Hematopoietic multipotent progenitor cell treated with erythropoietin and hydrocortisone succinate and interleukin-3 and kit ligand, for 8 days (in vitro differentiated cells): Measurements from ENCODE around the gene GDNF.

Source experiments
- DNase-seq: peaks from one replicate; pipeline ENCODE4 v3.0.0-alpha.2; 2015

GDNF gene

DNA sequence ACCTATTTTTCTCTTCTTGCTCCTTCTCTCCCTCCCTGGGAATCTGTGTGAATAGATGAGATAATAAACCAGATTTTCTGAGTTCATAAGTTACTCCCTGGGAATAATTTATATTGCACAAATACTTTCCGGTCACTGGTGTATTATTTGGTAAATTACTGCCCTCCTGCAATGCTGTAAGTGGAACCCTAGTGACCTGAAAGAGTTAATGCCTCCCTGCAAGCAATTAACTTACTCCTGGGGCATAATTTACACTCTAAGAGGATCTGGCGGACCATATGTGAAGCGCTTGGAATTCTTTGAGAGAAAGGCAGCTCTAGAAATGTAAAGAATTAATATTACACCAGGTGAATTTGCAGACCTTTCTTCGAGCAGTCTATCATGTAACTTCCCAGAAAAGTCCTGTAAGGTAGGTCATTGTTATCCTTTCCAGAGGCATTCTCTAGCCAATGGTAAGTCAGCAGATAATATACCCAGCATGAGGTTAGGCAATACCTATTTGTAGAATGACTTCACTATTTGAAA, 7.0 kb upstream of the GDNF start:
- no peak for DNase-seq

DNA sequence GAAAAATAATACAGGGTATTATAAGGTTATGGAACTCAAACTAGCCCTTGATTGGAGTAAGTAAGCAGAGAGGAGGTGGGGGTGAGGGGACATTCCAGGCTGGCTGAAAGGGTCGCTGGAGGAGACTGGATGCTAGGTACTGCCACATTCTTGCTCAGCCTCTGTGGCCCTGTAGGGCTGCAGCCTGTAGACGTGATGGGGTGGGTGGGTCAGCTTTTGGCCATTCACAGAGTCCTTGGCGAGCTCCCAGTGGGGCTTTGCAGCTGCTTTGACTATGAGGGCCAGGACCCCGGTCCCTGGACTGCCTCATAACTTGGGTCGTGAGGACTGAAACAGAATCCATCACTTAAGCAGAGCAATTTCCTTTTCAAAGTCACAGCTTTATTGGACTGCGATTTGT, 4.2 kb upstream of the GDNF start:
- DNase-seq = no peak

DNA sequence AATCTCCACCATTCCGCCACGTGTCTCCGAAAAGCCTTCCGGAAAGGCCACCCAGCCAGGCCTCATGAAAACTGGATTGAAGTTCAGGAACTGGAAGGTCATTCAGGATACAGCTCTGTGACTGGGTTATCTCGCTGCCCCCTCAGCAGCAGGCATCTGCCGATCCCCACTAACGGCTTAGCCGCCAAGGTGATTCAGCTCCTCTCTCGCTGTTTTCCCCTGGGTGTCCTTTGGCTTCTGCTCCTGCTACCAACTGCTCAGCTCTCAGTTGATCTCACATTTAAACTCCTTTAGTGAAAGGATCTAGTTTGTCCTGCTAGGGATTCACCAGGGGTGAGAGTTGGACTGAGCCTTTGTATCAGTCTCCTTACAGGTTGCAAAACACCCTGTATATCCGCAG, 2.2 kb upstream of the GDNF start:
- no peak for DNase-seq

- no peak for DNase-seq
Measured at GRCh38 chr5:37841203-37841602, 1.4 kb upstream of the GDNF start.

- no peak for DNase-seq
Measured at GRCh38 chr5:37840053-37841034, 503 bp upstream of the GDNF start.

GRCh38 chr5:37838933-37839341, 904 bp downstream of the GDNF start:
- no peak for DNase-seq

DNA sequence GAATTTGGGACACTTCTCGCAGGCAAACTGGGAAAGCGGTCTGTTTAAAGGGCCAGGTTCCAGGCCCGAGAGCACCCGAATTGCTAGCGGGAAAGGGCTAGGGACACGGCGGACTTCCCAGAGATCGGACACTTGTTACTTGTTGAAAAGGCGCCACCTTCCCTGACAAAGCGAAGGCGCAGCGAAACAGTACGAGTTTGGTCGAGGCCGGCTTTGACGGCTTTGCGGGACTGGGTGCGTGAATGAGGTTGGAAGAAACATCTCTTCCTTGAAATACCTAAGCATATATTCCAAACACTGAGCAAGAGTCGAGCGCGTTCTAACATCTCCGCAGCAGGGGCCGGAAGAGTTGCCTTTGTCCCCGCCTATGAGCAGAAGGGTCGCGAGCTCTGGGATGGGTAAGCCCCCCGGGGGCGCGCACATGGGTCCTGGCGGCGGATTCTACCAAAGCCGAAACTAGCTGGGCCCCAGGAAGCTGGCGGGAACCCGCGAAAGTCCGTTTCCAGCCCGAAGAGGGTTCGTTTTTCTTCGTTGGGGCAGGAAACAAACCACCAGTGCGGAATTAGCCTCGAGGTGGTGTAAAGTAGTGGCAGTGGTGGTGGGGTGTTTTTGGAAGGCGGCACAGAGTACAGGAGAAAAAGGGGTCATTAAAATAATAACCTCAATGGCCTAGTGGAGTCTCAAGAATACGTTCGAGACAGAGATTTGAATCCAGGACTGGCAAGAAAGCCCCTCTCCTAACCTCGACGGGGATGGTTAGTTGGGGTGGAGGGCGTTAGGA, 1.5 kb downstream of the GDNF start:
- peak; percentile 14 for DNase-seq

DNA sequence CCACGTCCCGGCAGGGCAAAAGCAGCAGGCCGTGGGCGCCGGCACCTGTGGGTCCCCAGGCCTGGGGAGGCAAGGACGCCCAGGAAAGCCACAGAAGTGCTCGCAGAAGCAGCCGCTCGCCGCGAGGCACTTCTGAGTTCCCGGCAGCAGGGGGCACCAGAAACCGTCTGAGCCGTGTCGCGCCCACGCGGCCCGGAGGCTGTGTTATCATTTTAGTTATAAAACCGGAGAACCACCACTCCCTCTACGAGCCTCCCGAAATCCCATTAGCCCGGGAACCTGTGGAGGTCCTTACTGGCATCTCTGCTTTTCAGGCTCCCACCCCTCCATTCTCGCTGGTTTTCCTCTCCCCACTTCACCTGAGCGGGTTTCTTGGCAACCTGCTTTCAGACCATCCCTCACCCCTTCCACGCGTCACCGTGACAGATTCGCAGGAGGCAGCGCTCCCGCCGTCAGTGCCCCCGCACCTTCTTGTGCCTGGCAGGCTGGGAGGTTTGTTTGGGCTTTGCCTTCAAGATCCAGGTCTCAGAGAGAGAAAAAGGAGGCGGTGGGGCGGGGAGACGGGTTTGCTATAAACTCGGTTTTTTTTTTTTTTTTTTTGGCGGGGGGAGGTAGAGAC, 2.3 kb downstream of the GDNF start:
- DNase-seq = peak; percentile 58

DNA sequence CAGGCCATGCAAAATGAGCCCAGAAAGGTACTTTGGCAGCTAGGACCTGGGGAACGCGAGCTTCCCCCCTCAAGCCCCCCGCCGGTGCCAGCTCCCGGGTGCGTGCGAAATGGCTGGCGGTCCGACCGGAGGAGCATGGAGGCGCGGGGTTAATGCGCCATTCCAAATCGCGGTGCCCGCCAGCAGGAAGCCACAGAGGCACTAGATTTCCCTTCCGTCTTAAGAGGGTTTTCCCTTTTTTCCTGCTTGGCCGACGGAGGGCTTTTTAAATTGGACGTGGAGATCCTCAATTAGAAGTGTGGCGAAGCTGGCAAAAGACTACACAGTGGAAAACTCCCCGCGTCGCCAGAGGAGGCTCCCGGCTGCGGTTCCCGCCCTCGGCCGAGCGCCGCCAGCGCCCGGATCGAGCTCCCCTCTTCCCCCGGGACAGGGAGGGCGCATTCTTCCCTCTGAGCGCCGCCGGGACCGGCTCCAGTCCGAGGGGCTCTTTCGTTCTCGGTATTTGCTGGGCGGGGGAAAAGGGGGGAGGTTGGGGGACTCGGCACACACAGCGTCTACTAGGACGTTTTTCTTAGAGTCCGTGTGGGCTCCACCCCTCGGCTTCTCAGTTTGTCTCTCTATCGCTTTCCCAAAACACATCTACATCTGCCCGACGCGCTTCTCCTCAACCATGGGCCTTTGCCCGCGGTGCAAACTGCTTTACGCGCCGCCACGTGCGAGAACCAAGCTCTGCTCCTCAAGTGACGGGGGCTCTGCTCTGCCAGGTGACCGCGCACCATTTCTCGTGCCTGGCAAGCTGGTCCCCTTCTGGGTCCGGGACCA, 3.0 kb downstream of the GDNF start:
- no peak for DNase-seq

- DNase-seq = no peak
Measured at GRCh38 chr5:37836235-37836591, 3.6 kb downstream of the GDNF start.

DNA sequence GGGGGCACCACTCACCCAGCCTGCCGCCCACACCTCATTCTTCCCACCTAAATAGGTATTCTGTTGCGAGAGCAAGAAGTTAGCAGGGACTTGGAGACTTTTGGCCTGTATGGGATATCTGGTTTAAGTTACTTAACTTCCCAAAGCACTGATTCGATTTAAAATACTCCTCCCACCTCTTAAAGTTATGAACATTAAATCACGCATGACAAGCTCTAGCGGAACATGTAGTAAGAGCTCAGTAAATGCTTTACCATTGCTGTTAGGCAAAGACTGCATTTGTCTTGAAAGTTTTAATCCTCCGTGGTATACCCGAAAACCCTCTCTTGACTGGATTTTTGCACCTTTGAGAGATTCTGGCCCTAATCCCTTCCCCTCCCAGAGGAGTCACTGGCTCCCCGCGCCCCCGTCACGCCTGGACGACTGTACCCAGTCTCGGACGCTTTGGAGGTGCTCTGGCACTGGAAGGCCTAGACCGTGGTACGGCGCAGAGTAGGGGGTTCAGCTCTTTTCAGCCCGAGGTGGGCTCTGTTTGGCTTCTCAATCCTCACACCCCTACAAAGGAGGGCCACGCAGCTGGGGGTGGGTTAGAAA, 4.4 kb downstream of the GDNF start:
- no peak for DNase-seq

DNA sequence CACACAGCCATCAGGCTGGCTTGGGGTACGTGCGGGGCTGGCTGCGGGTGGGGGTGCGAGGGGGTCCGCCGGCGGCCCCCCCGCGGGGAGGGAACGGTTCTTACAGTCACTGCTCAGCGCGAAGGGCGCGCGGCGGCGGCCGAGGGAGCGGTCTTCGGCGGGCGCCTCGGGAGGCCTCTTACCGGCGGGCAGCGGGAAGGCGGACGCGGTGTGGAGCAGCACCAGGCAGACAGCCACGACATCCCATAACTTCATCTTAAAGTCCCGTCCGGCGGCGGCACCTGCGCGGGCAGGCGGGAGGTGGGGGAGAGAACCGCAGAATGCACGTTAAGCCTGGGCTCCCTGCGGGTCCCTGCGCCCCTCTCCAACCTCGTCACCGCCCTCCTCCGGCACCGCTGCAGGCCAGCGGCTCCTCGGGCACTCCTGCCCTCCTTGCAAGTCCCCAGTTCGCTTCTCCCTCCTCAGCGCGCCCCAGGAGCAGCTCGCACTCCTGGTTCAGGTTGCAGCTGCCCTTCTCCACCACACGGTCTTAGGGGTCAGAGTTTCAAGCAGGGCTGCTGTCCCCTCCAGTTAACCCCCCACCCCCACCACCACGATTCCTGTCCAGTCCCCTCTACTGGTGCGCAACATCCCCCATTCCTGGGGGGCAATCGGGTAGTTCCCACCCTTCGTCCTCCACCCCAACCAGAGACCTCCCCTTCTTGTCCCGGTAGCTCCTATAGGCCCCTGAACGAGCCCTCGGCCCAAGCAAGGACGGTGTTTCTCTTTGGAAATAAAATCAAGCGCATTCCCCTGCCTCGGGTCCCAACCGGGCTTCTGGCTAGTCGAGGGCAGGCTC, 5.1 kb downstream of the GDNF start:
- DNase-seq = no peak

- DNase-seq = no peak
Measured at GRCh38 chr5:37833990-37834389, 5.9 kb downstream of the GDNF start.

DNA sequence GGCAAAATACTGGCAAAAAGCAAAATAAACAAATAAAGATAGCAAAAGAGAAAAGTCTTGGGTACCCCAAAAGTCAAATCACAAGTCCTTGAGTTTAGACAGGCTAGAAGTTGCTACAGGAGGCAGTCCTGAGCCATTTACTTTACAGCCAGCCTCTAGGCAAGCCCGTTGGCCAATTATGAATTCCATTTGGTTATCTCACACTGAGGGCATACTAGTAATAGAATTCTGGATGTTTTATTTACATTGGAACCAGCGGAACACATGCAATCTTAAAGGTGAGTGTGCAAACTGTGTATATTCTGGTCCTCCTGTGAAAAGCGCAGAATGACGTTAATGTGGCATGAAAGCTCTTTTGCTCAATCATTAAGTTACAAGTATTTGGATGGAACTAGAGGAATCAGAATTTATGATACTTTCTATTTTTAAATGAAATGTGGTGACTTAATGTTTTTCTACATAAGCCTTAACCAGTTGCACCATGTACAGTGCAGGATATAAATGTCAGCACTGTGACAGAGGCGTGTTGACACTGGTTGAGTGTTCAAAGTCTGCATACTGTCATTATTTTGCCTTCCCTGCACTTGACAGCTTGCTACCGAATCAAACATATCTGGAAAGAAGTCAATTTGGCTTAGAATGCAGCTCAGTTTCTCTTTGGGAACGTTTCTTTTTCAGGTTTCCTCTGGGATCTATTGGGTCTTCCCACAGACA, 7.9 kb downstream of the GDNF start:
- DNase-seq = no peak

- DNase-seq = no peak
Measured at GRCh38 chr5:37830348-37830747, 9.5 kb downstream of the GDNF start.

DNA sequence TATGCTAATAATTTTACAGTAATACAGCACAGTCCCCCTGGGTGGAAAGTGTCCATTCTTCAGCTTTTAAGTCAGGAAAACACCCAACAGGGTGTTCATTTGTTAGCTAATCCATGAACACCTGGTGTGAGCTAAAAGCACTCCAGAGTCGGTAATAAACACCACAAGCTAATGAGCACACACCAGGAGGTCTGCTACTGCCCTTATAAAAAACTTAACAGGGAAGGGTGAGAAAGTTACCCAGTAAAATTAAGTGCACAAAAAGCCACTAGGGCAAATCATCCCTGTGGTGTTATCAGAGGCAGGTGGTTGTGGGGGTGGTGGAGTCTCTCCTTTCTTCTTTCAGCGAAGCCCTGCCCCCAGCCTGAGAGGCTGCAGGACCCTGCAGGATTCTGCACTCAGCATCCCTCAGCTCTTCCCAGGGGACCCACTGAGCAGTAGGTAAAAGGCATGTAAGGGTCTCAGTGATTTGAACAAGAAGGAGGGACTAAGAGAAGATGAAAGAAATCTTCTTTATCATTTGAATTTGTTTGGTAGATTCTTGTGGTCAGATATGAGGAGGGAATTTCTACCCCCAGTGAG, 14.4 kb downstream of the GDNF start:
- DNase-seq = no peak

DNA sequence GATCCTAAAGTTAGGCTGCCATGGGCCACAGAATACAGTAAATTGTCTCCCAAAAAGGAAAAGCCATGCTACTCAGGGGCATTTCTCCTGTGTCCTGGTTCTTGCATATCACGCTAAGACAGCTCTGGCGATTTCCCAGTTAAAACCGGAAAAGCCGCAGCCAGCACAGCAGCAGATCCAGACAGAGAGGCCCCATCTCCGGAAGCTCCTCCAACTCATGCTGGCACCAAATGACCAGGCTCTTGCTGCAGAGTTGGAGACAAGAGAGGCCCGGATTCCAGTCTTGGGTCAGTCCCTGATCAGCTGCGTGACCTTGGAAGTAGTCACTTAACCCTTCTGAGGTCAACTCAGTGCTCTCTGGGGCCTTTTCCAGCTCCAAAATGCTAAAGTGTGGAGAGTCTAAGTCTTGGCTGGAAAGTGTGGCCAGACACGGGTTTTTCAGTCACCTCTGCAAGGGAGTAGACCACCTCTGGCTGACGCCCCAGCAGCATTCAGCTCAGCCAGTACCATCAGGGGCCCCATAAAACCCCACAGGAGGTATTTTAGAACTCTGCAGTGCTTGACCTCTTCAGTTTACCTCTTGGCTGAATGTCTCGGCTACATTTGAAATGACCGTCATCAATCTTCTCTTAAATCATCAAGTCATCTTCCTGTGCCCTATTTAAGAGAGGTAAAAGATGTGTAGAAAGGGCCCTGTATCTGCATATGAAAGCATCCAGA, 16.2 kb downstream of the GDNF start:
- no peak for DNase-seq

- no peak for DNase-seq
Measured at GRCh38 chr5:37816883-37817282, 23.0 kb downstream of the GDNF start.

DNA sequence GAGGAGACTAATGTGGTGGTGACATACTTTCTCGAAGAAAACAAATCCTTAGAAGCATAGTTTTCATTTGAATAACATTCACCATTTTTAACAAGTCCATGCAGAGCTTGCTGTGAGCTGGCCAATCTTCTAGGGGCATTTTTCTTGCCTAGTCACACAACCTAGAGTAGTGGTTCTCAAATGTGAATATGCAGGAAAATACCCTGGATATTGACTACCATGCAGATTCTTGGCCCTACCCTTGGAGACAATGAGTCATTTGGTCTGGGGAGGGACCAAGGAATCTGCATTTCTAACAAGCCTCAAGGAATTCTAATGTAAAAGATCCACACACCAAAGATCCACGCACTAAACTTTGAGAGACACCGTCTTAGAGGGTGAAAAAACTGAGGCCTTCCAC, 23.5 kb downstream of the GDNF start:
- no peak for DNase-seq
